ENCODE results near the gene GTSE1. TPM values are rescaled to one million over a fixed set of nuclear protein-coding genes. Genes with fewer than 3 reads are reported as not detected.

GTSE1 gene
- total RNA-seq, 2 donors from 2014 or later = 39.5 to 59.5 TPM

- H3K27ac Mint-ChIP-seq = no peak overlapping the region
- H3K36me3 Mint-ChIP-seq (ENCODE audit: low read depth) = peaks cover 69% of the 10 kb centered on the region
- H3K4me1 Mint-ChIP-seq = no peaks in the 10 kb centered on the region
- Histone ChIP-seq H3K9me3 (ENCODE audit: control insufficient read depth, low read length) (no peaks in the 10 kb centered on the region), H3K4me3 (ENCODE audit: low read length) (no peak overlapping the region), H3K27ac (ENCODE audit: low read depth, low read length) (no peak overlapping the region), H3K4me1 (ENCODE audit: control insufficient read depth, insufficient read depth, low read length) (no peaks in the 10 kb centered on the region), H3K36me3 (ENCODE audit: control insufficient read depth, insufficient read depth, low read length) (peaks cover 86% of the 10 kb centered on the region), H3K27me3 (ENCODE audit: control insufficient read depth, insufficient read depth, low read length, poor library complexity, severe bottlenecking) (no peaks in the 10 kb centered on the region), H3K9ac (ENCODE audit: extremely low read depth, low read length, poor library complexity, severe bottlenecking) (no peak overlapping the region)
- WGBS, 2 experiments (ENCODE audit: insufficient coverage in 1 of 2, insufficient read length in 1 of 2) = 96 to 98% methylated on average over 8 to 10 of the region's 10 CpGs
- no peaks in the 10 kb centered on the region for H3K27me3 Mint-ChIP-seq (ENCODE audit: insufficient read depth)
- TF ChIP-seq CTCF (conservative IDR thresholded peaks at IDR 0.05) = no peak
- H3K4me3 Mint-ChIP-seq = no peak overlapping the region
- H3K9me3 Mint-ChIP-seq = no peaks in the 10 kb centered on the region
- peak; percentile 7 for DNase-seq
Observed at GRCh38 chr22:46352276-46352675, 55.6 kb downstream of the GTSE1 start.

DNA sequence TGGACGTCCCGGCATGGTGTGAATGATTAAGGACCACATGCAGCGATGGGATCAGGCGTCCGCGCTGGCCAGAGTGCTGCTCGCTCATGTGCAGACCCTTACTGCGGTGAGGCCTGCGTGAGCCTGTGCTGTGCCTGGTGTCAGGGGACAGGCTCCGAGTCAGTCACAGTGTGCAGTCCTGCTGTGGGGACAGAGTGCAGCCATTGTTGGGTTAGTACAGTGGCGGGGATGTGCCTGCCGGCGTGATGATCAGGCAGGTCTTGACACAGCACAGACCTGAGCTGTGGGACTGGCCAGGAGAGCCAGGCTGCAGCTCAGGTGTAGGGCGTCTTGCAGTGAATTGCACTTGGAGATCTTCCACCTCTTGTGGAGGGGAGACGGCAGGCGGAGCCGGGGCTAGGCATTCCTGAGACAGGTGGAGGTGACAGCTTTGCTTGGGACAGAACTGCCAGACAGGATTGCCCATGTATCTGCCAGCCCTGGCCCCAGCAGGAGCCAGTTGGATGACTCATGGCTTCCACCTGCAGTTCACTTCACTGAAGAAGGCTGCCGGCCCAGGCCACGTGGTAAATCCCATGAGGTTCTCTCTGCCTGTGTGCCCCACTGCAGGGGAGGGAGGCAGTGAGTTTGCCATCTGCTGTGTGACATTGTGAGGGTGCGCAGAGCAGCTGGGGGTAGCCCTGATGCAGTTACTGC is 56.2 kb downstream of the GTSE1 start:
- H3K9ac ChIP-seq (ENCODE audit: extremely low read depth, low read length, poor library complexity, severe bottlenecking) = no peak overlapping the region
- H3K4me1 ChIP-seq (ENCODE audit: control insufficient read depth, insufficient read depth, low read length) = no peaks in the 10 kb centered on the region
- Mint-ChIP-seq H3K27me3 (ENCODE audit: insufficient read depth) (no peaks in the 10 kb centered on the region), H3K4me1 (no peaks in the 10 kb centered on the region), H3K9me3 (no peaks in the 10 kb centered on the region), H3K4me3 (no peak overlapping the region), H3K36me3 (ENCODE audit: low read depth) (peaks cover 66% of the 10 kb centered on the region), H3K27ac (no peak overlapping the region)
- H3K27me3 ChIP-seq (ENCODE audit: control insufficient read depth, insufficient read depth, low read length, poor library complexity, severe bottlenecking) = no peaks in the 10 kb centered on the region
- no peak for TF ChIP-seq CTCF (conservative IDR thresholded peaks at IDR 0.05)
- peaks cover 84% of the 10 kb centered on the region for H3K36me3 ChIP-seq (ENCODE audit: control insufficient read depth, insufficient read depth, low read length)
- DNase-seq = peak; percentile 61
- H3K4me3 ChIP-seq (ENCODE audit: low read length) = no peak overlapping the region
- no peaks in the 10 kb centered on the region for H3K9me3 ChIP-seq (ENCODE audit: control insufficient read depth, low read length)
- H3K27ac ChIP-seq (ENCODE audit: low read depth, low read length) = no peak overlapping the region
- 92 to 94% methylated on average over 16 to 20 of the region's 20 CpGs for WGBS, 2 experiments (ENCODE audit: insufficient coverage in 1 of 2, insufficient read length in 1 of 2)

DNA sequence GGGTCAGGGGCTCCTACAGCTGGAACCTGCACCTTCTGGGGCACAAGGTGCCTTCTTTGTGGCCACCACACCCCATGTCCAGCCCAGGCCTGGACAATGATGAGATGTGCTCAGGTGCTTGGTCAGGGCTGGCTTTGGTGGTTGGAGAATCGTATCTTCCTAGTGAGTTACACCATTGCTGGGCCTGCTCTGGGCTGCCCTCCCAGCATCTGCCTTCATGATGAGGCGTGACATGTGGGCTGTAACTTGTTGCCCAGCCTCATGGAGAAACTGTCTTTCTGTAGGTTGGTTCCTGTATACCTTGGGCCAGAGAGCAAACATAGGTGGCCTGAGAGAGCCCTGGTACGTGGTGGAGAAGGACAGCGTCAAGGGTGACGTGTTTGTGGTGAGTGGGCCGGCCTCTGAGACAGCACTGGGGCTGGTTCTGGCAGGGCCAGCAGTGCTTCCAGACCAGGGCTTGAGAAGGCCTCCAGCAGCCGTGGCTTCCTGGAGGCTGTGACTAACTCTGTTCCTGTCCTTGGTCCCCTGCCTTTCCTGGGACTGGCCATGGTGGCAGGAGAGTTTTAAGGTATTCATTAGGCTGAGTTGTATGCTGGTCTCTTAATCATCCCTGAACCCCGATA is 56.9 kb downstream of the GTSE1 start:
- H3K27ac Mint-ChIP-seq = no peak overlapping the region
- no peak overlapping the region for H3K9ac ChIP-seq (ENCODE audit: extremely low read depth, low read length, poor library complexity, severe bottlenecking)
- 93 to 97% methylated on average over 7 to 8 of the region's 8 CpGs for WGBS, 2 experiments (ENCODE audit: insufficient coverage in 1 of 2, insufficient read length in 1 of 2)

More for the DNA sequence above, 56.9 kb downstream of the GTSE1 start:
- H3K4me3 ChIP-seq (ENCODE audit: low read length) = no peak overlapping the region
- Mint-ChIP-seq H3K36me3 (ENCODE audit: low read depth) (peaks cover 61% of the 10 kb centered on the region), H3K9me3 (no peaks in the 10 kb centered on the region), H3K4me1 (no peaks in the 10 kb centered on the region), H3K4me3 (no peak overlapping the region), H3K27me3 (ENCODE audit: insufficient read depth) (no peaks in the 10 kb centered on the region)
- H3K9me3 ChIP-seq (ENCODE audit: control insufficient read depth, low read length) = no peaks in the 10 kb centered on the region
- TF ChIP-seq CTCF (conservative IDR thresholded peaks at IDR 0.05) = no peak
- H3K27ac ChIP-seq (ENCODE audit: low read depth, low read length) = no peak overlapping the region
- H3K36me3 ChIP-seq (ENCODE audit: control insufficient read depth, insufficient read depth, low read length) = peaks cover 77% of the 10 kb centered on the region
- H3K4me1 ChIP-seq (ENCODE audit: control insufficient read depth, insufficient read depth, low read length) = no peaks in the 10 kb centered on the region
- no peaks in the 10 kb centered on the region for H3K27me3 ChIP-seq (ENCODE audit: control insufficient read depth, insufficient read depth, low read length, poor library complexity, severe bottlenecking)
- DNase-seq = no peak

All from endodermal cell (in vitro differentiated cells).